Stimulated activated CD8-positive, alpha-beta memory T cell treated with anti-CD3 and anti-CD28 coated beads, Interleukin-2, amount 100 ng/mL, for 48 hours (primary cell): ENCODE measurements around the gene GLP1R.
"Not testable (repeated sequence)": the region's sequence is repeated elsewhere in the genome, so short reads cannot be mapped to it uniquely, and the experiment has no call there.

ENCODE experiments used
- DNase-seq, 2 donors: peaks; one replicate each; pipeline ENCODE4 v3.0.0-alpha.2; 2020; ENCODE audit warnings: low read depth in 2 of 2

The GLP1R gene

GRCh38 chr6:39128106-39128505 is 79.5 kb downstream of the GLP1R start:
- no peak for DNase-seq

- DNase-seq = no peak
Observed at GRCh38 chr6:39128832-39129231, 80.3 kb downstream of the GLP1R start.

DNA sequence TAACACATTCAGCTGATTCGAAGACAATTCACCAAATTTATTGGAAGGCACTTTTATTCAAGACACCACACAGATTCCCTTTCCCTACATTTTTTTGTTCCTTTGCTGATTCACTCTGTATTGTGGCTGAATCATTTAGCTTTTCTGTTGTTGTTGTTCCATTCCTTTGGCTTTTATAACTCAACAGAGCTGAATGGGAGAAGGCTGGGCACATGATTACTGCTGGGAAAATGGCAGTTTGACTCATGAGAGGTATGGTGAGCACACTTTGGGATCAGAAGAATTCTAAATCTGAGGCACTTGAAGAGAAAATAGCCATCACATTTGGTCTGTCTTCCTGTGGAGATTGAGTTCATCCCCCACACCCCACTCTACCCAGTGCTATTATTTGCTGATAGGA is 82.1 kb downstream of the GLP1R start:
- DNase-seq = no peak

- not testable (repeated sequence) for DNase-seq
Observed at GRCh38 chr6:39134761-39135160, 86.2 kb downstream of the GLP1R start.

- not testable (repeated sequence) for DNase-seq
Observed at GRCh38 chr6:39136207-39136606, 87.6 kb downstream of the GLP1R start.

GRCh38 chr6:39137245-39137644 is 88.7 kb downstream of the GLP1R start:
- DNase-seq = no peak
